AG09319 (cell line): Measurements from ENCODE around the gene PEAR1.

Source experiments
- DNase-seq: peaks from one replicate; pipeline ENCODE4 v3.0.0-alpha.2; 2010; ENCODE audit warnings: low read depth; ENCODE audit errors: extremely low read depth
- TF ChIP-seq, protein P1 (sequence below): IDR thresholded peaks from 2 replicates; pipeline ENCODE4 v1.5.1; 2011; ENCODE audit warnings: low read depth, mild to moderate bottlenecking, inconsistent platforms, low read length, moderate library complexity

PEAR1 gene

DNA sequence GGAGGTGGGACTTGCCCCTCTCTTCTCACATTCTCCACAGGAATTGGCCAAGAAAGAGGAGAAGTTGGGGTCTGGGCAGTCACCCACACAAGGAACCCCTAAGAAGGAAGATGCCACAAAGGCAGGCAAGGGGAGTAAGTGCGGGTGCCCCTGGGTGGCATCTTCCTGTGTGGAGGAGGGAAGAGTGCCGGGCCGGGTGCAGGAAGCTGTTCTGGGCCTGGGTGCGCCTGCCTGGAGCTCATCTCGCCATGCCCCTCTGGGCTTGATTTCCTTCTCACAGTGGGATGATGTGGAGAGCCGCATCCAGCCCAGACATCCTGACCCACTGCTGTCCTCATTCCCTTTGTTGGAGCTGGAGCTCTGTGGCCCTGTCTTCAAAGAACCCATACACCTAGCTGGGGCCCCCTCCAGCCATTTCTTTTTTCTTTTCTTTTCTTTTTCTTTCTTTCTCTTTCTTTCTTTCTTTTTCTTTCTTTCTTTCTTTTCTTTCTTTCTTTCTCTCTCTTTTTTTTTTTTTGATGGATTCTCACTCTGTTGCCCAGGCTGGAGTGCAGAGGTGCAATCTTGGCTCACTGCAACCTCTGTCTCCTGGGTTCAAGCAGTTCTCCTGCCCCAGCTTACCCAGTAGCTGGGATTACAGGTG, 36.2 kb downstream of the PEAR1 start:
- TF ChIP-seq, protein P1, sequence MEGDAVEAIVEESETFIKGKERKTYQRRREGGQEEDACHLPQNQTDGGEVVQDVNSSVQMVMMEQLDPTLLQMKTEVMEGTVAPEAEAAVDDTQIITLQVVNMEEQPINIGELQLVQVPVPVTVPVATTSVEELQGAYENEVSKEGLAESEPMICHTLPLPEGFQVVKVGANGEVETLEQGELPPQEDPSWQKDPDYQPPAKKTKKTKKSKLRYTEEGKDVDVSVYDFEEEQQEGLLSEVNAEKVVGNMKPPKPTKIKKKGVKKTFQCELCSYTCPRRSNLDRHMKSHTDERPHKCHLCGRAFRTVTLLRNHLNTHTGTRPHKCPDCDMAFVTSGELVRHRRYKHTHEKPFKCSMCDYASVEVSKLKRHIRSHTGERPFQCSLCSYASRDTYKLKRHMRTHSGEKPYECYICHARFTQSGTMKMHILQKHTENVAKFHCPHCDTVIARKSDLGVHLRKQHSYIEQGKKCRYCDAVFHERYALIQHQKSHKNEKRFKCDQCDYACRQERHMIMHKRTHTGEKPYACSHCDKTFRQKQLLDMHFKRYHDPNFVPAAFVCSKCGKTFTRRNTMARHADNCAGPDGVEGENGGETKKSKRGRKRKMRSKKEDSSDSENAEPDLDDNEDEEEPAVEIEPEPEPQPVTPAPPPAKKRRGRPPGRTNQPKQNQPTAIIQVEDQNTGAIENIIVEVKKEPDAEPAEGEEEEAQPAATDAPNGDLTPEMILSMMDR = no peak

GRCh38 chr1:156930483-156930882, 37.0 kb downstream of the PEAR1 start:
- TF ChIP-seq, protein P1 = no peak
- no peak for DNase-seq

More for the DNA sequence above, 36.2 kb downstream of the PEAR1 start:
- DNase-seq = no peak

DNA sequence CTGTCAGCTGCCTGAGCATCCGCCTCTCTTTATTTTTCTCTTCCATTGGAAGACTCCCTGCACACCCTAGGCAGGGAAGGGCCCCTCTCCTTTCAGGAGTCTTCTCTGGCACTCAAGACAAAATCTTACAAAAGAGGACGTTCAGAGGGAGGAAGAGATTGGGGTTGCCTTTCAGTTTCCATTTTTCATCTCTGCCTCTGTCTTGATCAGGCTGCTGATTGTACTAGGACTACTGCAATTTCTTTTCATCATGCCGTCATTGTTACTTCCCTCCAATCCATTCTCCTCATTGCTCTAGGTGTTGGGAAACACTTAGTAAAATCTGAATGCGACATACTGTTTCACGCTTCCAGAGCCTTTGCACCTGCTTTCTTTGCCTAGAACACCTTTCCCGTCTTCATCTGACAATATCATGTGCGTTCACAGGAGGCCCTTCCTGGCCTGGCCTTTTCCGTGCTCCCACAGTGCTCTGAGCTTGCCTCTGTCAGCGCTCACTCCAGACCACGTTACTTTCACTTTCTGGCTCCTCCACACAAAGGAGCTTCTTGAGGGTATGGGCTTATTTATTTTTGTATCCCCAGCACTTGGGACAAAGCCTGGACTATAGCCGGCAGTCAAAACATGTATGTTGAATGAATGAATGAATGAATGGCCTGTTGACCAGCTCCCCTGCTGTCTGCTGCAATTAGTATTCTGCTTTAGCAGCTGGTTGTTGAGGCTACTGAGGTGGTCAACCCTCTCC, 37.9 kb downstream of the PEAR1 start:
- TF ChIP-seq, protein P1 = no peak

DNA sequence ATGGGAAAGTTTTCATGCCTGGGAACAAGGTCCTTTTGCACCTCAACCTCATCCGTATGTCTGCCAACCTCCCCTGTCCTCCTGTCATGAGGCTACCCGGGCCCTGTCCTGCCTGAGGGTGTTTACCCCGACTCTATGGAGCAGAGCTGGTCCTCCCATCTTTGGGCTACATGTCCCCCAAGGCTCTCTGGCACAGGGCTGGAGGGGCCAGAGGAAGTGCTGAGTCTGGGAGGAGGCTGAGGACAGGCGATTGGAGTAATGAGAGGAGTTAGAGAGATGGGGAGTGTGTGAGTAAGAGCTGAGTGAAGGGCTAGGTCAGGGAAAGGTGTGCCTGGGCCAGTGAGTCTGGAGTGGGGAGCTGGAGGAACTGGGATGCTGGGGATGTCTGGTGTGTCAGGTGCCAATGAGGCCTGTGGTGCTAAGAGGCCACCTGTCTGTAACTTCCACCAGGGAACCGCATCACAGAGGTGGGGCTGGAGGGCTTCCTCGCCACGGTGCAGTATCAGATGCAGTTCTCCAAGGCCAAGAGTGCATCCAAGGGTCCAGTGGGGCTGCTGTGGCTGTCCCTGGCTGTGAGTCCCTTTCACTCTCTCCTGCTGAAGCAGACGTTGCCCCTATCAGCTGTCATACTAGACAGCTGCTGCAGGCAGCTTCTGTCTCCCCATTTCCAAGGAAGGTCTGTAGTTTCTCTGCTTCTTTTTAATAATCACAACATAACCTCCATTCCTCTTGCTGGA, 38.6 kb downstream of the PEAR1 start:
- TF ChIP-seq, protein P1 = no peak
- no peak for DNase-seq

More for the DNA sequence above, 37.9 kb downstream of the PEAR1 start:
- DNase-seq = no peak

DNA sequence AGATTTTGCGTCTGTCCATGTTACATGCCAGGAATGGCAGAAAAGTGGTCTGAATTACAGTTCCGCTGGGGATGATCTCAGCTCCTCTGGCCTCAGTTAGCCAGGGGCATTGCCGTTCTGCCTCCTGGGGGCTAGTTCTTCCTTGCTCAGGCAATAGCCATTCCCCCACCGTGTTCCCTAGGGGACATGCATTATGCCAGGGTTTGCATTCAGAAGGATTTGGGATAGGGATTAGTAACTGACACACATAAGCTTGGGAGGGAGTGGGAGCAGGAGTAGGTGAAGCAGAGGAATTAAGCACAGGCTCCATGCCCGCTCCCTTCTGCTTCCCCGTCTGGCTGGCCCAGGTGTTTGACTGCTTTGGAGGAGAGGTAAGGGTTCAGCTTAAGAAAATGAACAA, 39.6 kb downstream of the PEAR1 start:
- no peak for DNase-seq
- TF ChIP-seq, protein P1 = no peak

- TF ChIP-seq, protein P1 = no peak
Measured at GRCh38 chr1:156935505-156936128, 42.1 kb downstream of the PEAR1 start.

More at GRCh38 chr1:156935505-156936128, 42.1 kb downstream of the PEAR1 start:
- DNase-seq = no peak
